ENCODE results near the gene SMTN. TPM values are rescaled to one million over a fixed set of nuclear protein-coding genes. Genes with fewer than 3 reads are reported as not detected.

The SMTN gene
- total and polyA plus RNA-seq, 11 donors = 55.5 to 270 (median 167) TPM

GRCh38 chr22:31039393-31039792, 41.7 kb upstream of the SMTN start:
- Histone ChIP-seq H3K4me1 (peaks cover 0 to 50% (median 16%) of the 10 kb centered on the region in 12 donors), H3K27me3 (no peaks in the 10 kb centered on the region), H3K27ac (peak overlapping the region; percentile 8 to 87 (median 60)), H3K9me3 (peaks cover 0 to 5% (median 0%) of the 10 kb centered on the region in 12 donors), H3K36me3 (no peaks in the 10 kb centered on the region), H3K4me3 (no peak overlapping the region)
- intact Hi-C loops (cut with DNase I) = loop anchor here in 6 of 10 donors (5.0 to 10.0 kb wide), 5 partner anchors 55 to 92 kb away; partner anchors contain the start of genes MORC2 (in 1 of the 6) and TUG1 (in 1 of the 6)
- 32 to 44% (median 38%) methylated on average over 9 of the region's 9 CpGs for WGBS, 4 donors
- DNase-seq (peak in 4 of 5 donors; percentile 23 to 53 (median 36)), ATAC-seq (peak in 3 of 4 donors; percentile 52 to 70 (median 53))
- TF ChIP-seq POLR2A (IDR thresholded peaks at IDR 0.05) (no peak), CTCF (IDR thresholded peaks at IDR 0.05) (no peak)

- intact Hi-C loops (cut with DNase I) = loop anchor here in 1 of 10 donors (5.0 kb wide), 1 partner anchor 68 kb away; no protein-coding TSS in a partner anchor
- Histone ChIP-seq H3K27me3 (no peaks in the 10 kb centered on the region), H3K4me1 (peaks cover 6 to 64% (median 29%) of the 10 kb centered on the region in 12 donors), H3K27ac (peak overlapping the region in 3 of 12 donors; percentile 13 to 84 (median 33)), H3K9me3 (peaks cover 0 to 5% (median 0%) of the 10 kb centered on the region in 12 donors), H3K4me3 (no peak overlapping the region), H3K36me3 (no peaks in the 10 kb centered on the region)
- ATAC-seq (no peak), DNase-seq (no peak)
- WGBS, 4 donors = 89 to 91% (median 90%) methylated on average over 3 of the region's 3 CpGs
- TF ChIP-seq CTCF (IDR thresholded peaks at IDR 0.05) = no peak
- no peak for TF ChIP-seq POLR2A (IDR thresholded peaks at IDR 0.05)
Measured at GRCh38 chr22:31040542-31041398, 40.3 kb upstream of the SMTN start.

- WGBS, 4 donors = 41 to 47% (median 44%) methylated on average over 13 of the region's 13 CpGs
- peak overlapping the region; percentile 31 to 92 (median 86) for H3K27ac ChIP-seq
- H3K27me3 ChIP-seq = no peaks in the 10 kb centered on the region
- H3K4me3 ChIP-seq = no peak overlapping the region
- ATAC-seq (peak; percentile 51 to 79 (median 62)), DNase-seq (peak; percentile 69 to 85 (median 76))
- intact Hi-C loops (cut with DNase I) = loop anchor here in 3 of 10 donors (2.0 to 5.0 kb wide), 3 partner anchors 36 to 72 kb away; partner anchors contain the start of gene SMTN (in 1 of the 3)
- H3K9me3 ChIP-seq = peaks cover 0 to 8% (median 0%) of the 10 kb centered on the region in 12 donors
- H3K36me3 ChIP-seq = no peaks in the 10 kb centered on the region
- TF ChIP-seq CTCF (IDR thresholded peaks at IDR 0.05) (no peak), POLR2A (IDR thresholded peaks at IDR 0.05) (no peak)
- H3K4me1 ChIP-seq = peaks cover 5 to 69% (median 45%) of the 10 kb centered on the region in 12 donors
Measured at GRCh38 chr22:31044262-31044861, 36.8 kb upstream of the SMTN start.

Data from heart left ventricle (tissue), 16 donors.